AG04450 (cell line): ENCODE data around the gene SLAMF9. TPM values are rescaled to one million over a fixed set of nuclear protein-coding genes. Genes with fewer than 3 reads are reported as not detected.

Experiments used
- CTCF ChIA-PET: fragments of 300-600, 350-600 bp; formaldehyde crosslinking; extraction: SDS; loops from one replicate; lab custom pipeline; 2022; ENCODE audit warnings: antibody characterized with exemption, inconsistent platforms; lab: Charles Lee
- POLR2A ChIA-PET: fragments of 350-600 bp; formaldehyde crosslinking; extraction: SDS; loops from one replicate; lab custom pipeline; 2021; ENCODE audit warnings: antibody characterized with exemption, inconsistent platforms; lab: Yijun Ruan, JAX
- DNase-seq: peaks from one replicate; pipeline ENCODE4 v3.0.0-alpha.2; 2011; ENCODE audit warnings: low read depth, low spot score
- H3K27ac ChIP-seq: one replicate; pipeline ENCODE4 v1.5.1; 2012; ENCODE audit warnings: low read depth, low read length, control low read depth
- H3K27me3 ChIP-seq: one replicate; pipeline ENCODE4 v1.6.0; 2012; ENCODE audit warnings: low read length; ENCODE audit not compliant: control insufficient read depth, insufficient read depth
- H3K4me3 ChIP-seq: 2 replicates; pipeline ENCODE4 v1.5.1; 2011; ENCODE audit warnings: mild to moderate bottlenecking, low read depth, low read length, control low read depth
- H3K9me3 ChIP-seq: 2 replicates; pipeline ENCODE4 v1.5.1; 2012; ENCODE audit warnings: low read length; ENCODE audit not compliant: control insufficient read depth, insufficient read depth
- CTCF ChIP-seq: IDR thresholded peaks from 2 replicates; pipeline ENCODE4 v1.5.1; 2011; ENCODE audit warnings: low read depth, low read length, control low read depth, inconsistent platforms
- polyA plus RNA-seq: library from polyadenylated mRNA; depleted of rRNA; stranded (reverse); fragments of >200 nt; gene quantifications from 2 replicates; pipeline ENCODE4 v1.2.3, GENCODE V29; 2011

The SLAMF9 gene
- polyA plus RNA-seq, 1 experiment, result not detected

DNA sequence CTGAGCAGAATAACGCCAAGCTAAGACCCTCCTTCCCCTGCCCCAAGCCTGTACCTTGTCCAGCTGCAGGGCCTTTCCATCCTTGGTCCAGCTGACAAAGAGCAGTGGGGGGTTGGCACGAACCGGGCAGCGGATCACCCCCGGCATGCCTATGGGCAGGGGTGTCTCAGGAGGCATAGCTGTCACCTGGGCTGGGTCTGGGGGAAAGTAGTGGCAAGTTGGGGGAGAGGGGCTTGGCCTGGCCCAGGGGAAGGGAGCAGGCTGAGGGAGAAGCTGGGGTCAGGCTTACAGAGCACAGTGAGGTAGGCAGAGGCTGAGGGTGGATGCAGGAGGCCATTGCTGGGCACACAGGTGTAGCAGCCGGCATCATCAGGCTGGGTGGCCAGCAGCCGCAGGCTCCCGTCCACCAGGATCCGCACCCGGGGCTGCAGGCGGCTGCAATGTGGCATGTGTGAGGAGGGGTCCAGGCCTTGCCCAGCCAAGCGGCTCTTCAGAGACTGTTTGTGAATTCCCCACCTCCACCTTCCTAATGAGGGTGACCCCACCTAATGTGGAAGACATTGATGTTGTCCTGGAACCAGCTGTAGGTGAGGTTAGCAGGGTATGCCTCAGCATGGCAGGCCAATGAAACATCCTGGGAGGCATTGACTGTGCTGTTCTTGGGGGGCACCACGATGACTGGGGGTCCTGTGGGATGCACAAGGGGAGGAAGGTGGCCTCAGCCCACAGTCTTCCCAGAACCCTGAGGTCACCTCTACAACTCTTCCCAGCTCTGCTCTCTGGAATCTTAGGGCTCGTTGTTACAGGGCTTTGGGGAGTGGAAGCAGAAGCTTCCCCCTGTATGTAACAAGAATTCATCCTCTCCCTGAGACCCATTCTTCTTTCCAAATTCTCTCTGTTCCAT lies 19.6 kb downstream of the SLAMF9 start:
- Histone ChIP-seq H3K27me3 (peaks cover 14% of the 10 kb centered on the region), H3K9me3 (no peaks in the 10 kb centered on the region), H3K4me3 (no peak overlapping the region), H3K27ac (no peak overlapping the region)
- ChIA-PET CTCF (interaction anchor here (0.9 to 13.3 kb wide), 4 partner anchors 14 to 82 kb away, joined by 3 to 380 read pairs (median 4); no protein-coding TSS in a partner anchor), POLR2A (no interaction called here)
- TF ChIP-seq CTCF, result no peak
- no peak for DNase-seq

GRCh38 chr1:159933347-159933746 lies 20.7 kb downstream of the SLAMF9 start:
- ChIA-PET POLR2A (interaction anchor here (1.4 kb wide), 1 partner anchor 9 kb away, joined by 3 read pairs; no protein-coding TSS in a partner anchor), CTCF (interaction anchor here (0.8 to 13.3 kb wide), 3 partner anchors 73 to 260 kb away, joined by 3 to 380 read pairs (median 4); no protein-coding TSS in a partner anchor)
- no peak for DNase-seq
- Histone ChIP-seq H3K4me3 (no peak overlapping the region), H3K27me3 (peaks cover 14% of the 10 kb centered on the region), H3K27ac (no peak overlapping the region), H3K9me3 (no peaks in the 10 kb centered on the region)
- no peak for TF ChIP-seq CTCF

DNA sequence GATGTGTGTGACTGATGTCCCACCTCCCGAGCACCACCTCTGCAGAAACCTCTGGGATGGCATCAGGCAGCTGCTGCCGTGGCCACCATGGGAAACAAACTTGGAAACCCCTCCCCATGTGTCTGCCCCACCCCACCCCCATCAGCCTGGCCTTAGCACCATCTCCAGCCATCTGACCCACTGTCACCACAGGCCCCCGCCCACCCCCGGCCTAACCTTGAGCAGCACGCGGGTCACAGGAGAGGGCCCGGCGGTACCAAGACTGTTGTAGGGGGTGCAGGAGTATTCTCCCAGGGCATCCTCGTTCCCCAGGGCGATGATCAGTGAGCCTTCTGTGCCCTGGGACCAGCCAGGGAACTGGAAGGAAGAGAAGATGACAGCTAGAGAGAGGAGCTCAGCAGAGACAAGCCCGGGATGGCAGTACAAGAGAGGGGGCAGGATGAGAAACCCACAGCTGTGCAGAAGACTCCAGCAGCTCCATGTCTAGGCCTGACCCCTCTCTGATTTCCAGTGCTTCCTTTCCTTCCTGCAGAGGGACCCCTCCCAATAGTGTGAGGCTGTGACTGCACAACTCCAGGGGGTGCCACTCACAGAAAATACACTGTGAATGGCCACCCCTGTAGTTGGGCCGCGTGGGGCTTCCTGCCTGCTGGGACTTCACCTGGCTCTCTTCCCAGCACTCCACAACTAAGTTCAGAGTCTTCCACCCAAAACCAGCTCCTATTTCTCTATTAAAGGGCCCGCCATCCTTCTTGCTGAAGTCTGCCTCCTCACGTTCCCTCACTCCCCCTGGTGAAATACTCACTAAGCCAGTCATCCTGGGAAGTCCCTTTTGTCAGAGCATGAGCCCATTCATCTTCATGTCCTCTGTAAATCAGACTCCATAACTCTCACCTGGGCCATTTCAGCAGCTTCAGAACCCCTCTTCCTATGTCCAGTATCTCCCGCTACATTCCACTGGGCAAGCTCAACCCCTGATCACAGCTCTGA lies 21.4 kb downstream of the SLAMF9 start:
- Histone ChIP-seq H3K27ac (no peak overlapping the region), H3K27me3 (peaks cover 12% of the 10 kb centered on the region), H3K4me3 (no peak overlapping the region), H3K9me3 (no peaks in the 10 kb centered on the region)
- no peak for DNase-seq
- ChIA-PET CTCF (interaction anchor here (0.8 to 13.3 kb wide), 2 partner anchors 74 to 261 kb away, joined by 3 to 380 read pairs; no protein-coding TSS in a partner anchor), POLR2A (interaction anchor here (1.4 kb wide), 1 partner anchor 8 kb away, joined by 3 read pairs; no protein-coding TSS in a partner anchor)
- TF ChIP-seq CTCF, result no peak

DNA sequence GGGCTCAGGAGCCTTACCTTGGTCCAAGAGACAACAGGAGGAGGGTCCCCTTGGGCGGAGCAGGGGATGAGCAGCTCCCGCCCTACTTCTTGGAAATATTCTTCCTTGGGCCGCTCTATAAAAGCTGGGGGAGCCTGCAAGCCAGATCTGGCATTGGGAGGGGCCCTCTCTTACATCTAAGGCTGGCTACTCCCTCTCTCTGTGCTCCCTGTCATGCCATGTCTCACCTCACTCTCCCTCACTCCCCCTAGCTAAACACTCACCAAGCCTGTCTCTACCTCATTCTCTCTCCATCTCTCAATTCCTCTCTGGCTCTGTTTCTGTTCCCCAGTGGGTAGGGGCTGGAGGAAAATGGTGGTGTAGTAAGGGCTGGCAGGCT lies 22.3 kb downstream of the SLAMF9 start:
- H3K4me3 ChIP-seq, result no peak overlapping the region
- DNase-seq, result no peak
- CTCF ChIA-PET, result interaction anchor here (13.3 kb wide), 1 partner anchor 75 kb away, joined by 380 read pairs; no protein-coding TSS in a partner anchor
- peaks cover 12% of the 10 kb centered on the region for H3K27me3 ChIP-seq
- POLR2A ChIA-PET, result no interaction called here
- no peak overlapping the region for H3K27ac ChIP-seq
- H3K9me3 ChIP-seq, result no peaks in the 10 kb centered on the region
- TF ChIP-seq CTCF, result no peak
